Caco-2 (cell line): Measurements from ENCODE around the gene ERF. TPM values are rescaled to one million over a fixed set of nuclear protein-coding genes. Genes with fewer than 3 reads are reported as not detected.

Source experiments
- BruUV-seq: library from RNA; stranded (reverse); fragments of 400-500 nt; replicated peaks from 2 replicates; lab custom pipeline; 2021; lab: Mats Ljungman, UMichigan
- CTCF ChIA-PET: fragments of 300-600 bp; sonication (Branson Sonifier 250); formaldehyde crosslinking; loops from one replicate; lab custom pipeline; 2022; ENCODE audit warnings: antibody characterized with exemption; lab: Charles Lee
- POLR2A ChIA-PET: fragments of 300-600 bp; sonication (Branson Sonifier 250); formaldehyde crosslinking; loops from one replicate; lab custom pipeline; 2022; ENCODE audit warnings: antibody characterized with exemption; lab: Charles Lee
- DNase-seq, 2 experiments: peaks; one replicate each; pipeline versions ENCODE4 v3.0.0 to v3.0.0-alpha.2; 2020 to 2022
- H3K27me3 ChIP-seq: replicated peaks from 2 replicates; pipeline ENCODE4 v1.6.0; 2011; ENCODE audit warnings: low read length; ENCODE audit not compliant: control insufficient read depth, insufficient read depth
- H3K36me3 ChIP-seq: 2 replicates; pipeline ENCODE4 v1.5.1; 2011; ENCODE audit warnings: low read length; ENCODE audit not compliant: control insufficient read depth, insufficient read depth
- H3K4me1 ChIP-seq: fragments of 250-450 bp; sonication (Bioruptor Pico); 2 replicates; pipeline ENCODE4 v1.5.1; 2020; ENCODE audit warnings: mild to moderate bottlenecking
- H3K4me3 ChIP-seq: 2 replicates; pipeline ENCODE4 v1.5.1; 2011; ENCODE audit warnings: low read depth, mild to moderate bottlenecking, control low read depth, low read length
- H3K9me3 ChIP-seq: fragments of 250-450 bp; sonication (Bioruptor Pico); 2 replicates; pipeline ENCODE4 v1.5.1; 2020; ENCODE audit warnings: mild to moderate bottlenecking, moderate library complexity
- H3K27ac Mint-ChIP-seq: one replicate; pipeline ENCODE4 v1.8.0; 2022; ENCODE audit warnings: mixed read lengths; ENCODE audit not compliant: unreplicated experiment
- H3K27me3 Mint-ChIP-seq: one replicate; pipeline ENCODE4 v1.8.0; 2022; ENCODE audit warnings: mixed read lengths; ENCODE audit not compliant: insufficient read depth, unreplicated experiment
- H3K36me3 Mint-ChIP-seq: one replicate; pipeline ENCODE4 v1.8.0; 2022; ENCODE audit warnings: mild to moderate bottlenecking, mixed read lengths; ENCODE audit not compliant: insufficient read depth, unreplicated experiment
- H3K4me1 Mint-ChIP-seq: one replicate; pipeline ENCODE4 v1.8.0; 2022; ENCODE audit warnings: low read depth, mixed read lengths; ENCODE audit not compliant: unreplicated experiment
- H3K4me3 Mint-ChIP-seq: one replicate; pipeline ENCODE4 v1.8.0; 2022; ENCODE audit warnings: mild to moderate bottlenecking, moderate library complexity, mixed read lengths; ENCODE audit not compliant: unreplicated experiment
- H3K9me3 Mint-ChIP-seq: one replicate; pipeline ENCODE4 v1.8.0; 2022; ENCODE audit warnings: mixed read lengths; ENCODE audit not compliant: unreplicated experiment
- intact Hi-C: fragments of 100-400 bp; cut with micrococcal nuclease; formaldehyde crosslinking; loops from one replicate; pipeline ENCODE4 v1.10.0; 2022; ENCODE audit not compliant: unreplicated experiment
- total RNA-seq: library from RNA; stranded (reverse); gene quantifications from 2 replicates; pipeline ENCODE4 v1.2.3, GENCODE V29; 2022
- TF ChIP-seq, protein P1 (sequence below), 2 experiments: fragments of 200-600 bp in 1 of 2; IDR thresholded peaks; 1 replicate in 1 of 2; 2 replicates in 1 of 2; pipeline versions ENCODE4 v1.5.1 to v1.8.0; 2011 to 2022; ENCODE audit warnings: antibody characterized with exemption in 1 of 2, control low read depth in 1 of 2, inconsistent platforms in 1 of 2, low read depth in 1 of 2, low read length in 1 of 2, mild to moderate bottlenecking in 1 of 2, moderate library complexity in 1 of 2; ENCODE audit not compliant: insufficient read depth in 1 of 2, severe bottlenecking in 1 of 2, unreplicated experiment in 1 of 2

Gene ERF
- total RNA-seq, 1 experiment from 2014 or later, result 149 TPM

GRCh38 chr19:42203700-42204099 lies 51.2 kb downstream of the ERF start:
- no peak for DNase-seq
- Mint-ChIP-seq H3K9me3 (no peaks in the 10 kb centered on the region), H3K27me3 (no peaks in the 10 kb centered on the region), H3K4me1 (no peaks in the 10 kb centered on the region), H3K27ac (no peak overlapping the region), H3K36me3 (peaks cover 63% of the 10 kb centered on the region), H3K4me3 (no peak overlapping the region)
- no peaks in the 10 kb centered on the region for H3K27me3 ChIP-seq
- intact Hi-C loops, result no loop called here
- H3K4me1 ChIP-seq, result 0 out of 2 replicates have a peak, but pooled peaks cover 5% of the 10 kb centered on the region
- TF ChIP-seq, protein P1, sequence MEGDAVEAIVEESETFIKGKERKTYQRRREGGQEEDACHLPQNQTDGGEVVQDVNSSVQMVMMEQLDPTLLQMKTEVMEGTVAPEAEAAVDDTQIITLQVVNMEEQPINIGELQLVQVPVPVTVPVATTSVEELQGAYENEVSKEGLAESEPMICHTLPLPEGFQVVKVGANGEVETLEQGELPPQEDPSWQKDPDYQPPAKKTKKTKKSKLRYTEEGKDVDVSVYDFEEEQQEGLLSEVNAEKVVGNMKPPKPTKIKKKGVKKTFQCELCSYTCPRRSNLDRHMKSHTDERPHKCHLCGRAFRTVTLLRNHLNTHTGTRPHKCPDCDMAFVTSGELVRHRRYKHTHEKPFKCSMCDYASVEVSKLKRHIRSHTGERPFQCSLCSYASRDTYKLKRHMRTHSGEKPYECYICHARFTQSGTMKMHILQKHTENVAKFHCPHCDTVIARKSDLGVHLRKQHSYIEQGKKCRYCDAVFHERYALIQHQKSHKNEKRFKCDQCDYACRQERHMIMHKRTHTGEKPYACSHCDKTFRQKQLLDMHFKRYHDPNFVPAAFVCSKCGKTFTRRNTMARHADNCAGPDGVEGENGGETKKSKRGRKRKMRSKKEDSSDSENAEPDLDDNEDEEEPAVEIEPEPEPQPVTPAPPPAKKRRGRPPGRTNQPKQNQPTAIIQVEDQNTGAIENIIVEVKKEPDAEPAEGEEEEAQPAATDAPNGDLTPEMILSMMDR (IDR thresholded peaks at IDR 0.05; ENCODE audit: insufficient read depth in 1 of 2, low read depth in 1 of 2, low read length in 1 of 2, severe bottlenecking in 1 of 2, unreplicated experiment in 1 of 2), result no peak
- POLR2A ChIA-PET, result no interaction called here
- no peak overlapping the region for H3K4me3 ChIP-seq
- H3K36me3 ChIP-seq, result peaks cover 5% of the 10 kb centered on the region
- no peaks in the 10 kb centered on the region for H3K9me3 ChIP-seq
- CTCF ChIA-PET, result no interaction called here
- BruUV-seq, result no TSS peak

DNA sequence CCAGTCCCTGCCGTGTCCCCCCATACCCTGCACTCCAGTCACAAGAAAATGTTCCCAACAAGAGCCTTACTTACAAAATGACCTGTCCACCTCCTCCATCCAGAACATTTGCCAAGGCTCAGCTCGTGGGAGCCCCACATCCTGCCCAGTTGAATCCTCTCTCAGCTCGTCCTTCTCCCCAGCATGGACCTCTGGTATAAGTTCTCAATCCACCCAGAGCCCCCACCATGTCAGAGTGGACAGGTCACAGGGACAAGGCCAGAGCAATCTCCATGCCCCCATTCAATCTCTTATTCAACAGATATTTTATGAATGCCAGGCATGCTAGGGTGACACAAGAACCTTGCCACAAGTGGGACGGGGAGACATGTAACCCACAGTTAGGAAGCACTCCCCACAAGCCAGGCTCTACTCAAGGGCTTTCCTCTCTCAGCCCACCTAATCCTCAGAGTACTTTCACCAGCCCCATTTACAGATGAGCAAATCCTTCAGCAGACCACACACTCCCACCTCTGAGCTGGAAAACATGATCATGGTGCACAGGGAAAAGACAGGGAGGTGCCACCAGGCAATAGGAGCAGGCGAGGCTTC lies 52.5 kb downstream of the ERF start:
- Mint-ChIP-seq H3K27ac (no peak overlapping the region), H3K9me3 (no peaks in the 10 kb centered on the region), H3K4me1 (no peaks in the 10 kb centered on the region), H3K36me3 (peaks cover 60% of the 10 kb centered on the region), H3K27me3 (no peaks in the 10 kb centered on the region), H3K4me3 (no peak overlapping the region)
- ChIA-PET POLR2A (no interaction called here), CTCF (no interaction called here)
- no peak for DNase-seq
- Histone ChIP-seq H3K4me1 (0 out of 2 replicates have a peak, but pooled peaks cover 5% of the 10 kb centered on the region), H3K36me3 (peaks cover 5% of the 10 kb centered on the region), H3K9me3 (no peaks in the 10 kb centered on the region), H3K4me3 (no peak overlapping the region), H3K27me3 (no peaks in the 10 kb centered on the region)
- intact Hi-C loops, result no loop called here
- TF ChIP-seq, protein P1 (IDR thresholded peaks at IDR 0.05; ENCODE audit: insufficient read depth in 1 of 2, low read depth in 1 of 2, low read length in 1 of 2, severe bottlenecking in 1 of 2, unreplicated experiment in 1 of 2), result no peak
- no TSS peak for BruUV-seq

DNA sequence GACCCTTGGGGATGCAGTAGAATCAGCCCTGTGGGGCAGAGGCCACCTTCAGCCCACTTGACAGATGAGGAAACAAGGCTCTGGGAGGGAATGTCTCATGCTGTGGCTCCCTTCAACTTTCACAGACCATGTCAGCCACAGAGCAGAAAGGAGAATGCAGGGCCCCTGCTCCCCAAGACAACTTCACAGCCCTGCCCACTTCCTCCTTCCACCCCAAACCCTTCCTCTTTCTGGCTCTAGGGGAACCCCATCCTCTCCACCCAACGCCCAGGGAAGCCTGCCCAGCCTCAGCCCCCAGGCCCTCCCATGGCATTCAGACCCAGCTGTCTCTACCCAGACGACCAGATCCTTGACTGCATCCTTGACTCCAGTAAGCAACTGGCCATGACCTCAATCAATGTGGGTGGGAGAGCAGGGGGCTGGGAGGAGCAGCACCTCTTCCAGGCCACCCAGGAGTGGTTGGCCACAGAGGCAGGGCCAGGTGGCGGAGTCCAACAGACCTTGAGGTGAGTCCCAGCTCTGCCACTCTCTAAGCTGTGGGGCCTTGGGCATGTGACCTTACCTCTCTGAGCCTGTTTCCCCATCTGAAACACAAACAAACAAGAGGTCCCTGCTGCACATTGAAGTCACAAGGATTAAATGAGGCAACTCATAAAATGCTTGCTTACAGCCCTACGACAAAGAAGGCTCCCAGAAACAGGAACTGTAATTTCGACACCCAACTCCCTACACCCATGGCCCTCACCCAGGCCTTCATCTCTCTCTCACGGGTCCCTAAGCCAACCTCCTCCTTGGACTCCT lies 53.2 kb downstream of the ERF start:
- Histone ChIP-seq H3K27me3 (no peaks in the 10 kb centered on the region), H3K4me1 (no peaks in the 10 kb centered on the region), H3K36me3 (peaks cover 6% of the 10 kb centered on the region), H3K4me3 (no peak overlapping the region), H3K9me3 (no peaks in the 10 kb centered on the region)
- ChIA-PET POLR2A (no interaction called here), CTCF (no interaction called here)
- peaks cover 60% of the 10 kb centered on the region for H3K36me3 Mint-ChIP-seq
- no peak overlapping the region for H3K27ac Mint-ChIP-seq
- intact Hi-C loops, result no loop called here
- no peaks in the 10 kb centered on the region for H3K9me3 Mint-ChIP-seq
- no peak overlapping the region for H3K4me3 Mint-ChIP-seq
- no peak for DNase-seq
- no peaks in the 10 kb centered on the region for H3K4me1 Mint-ChIP-seq
- H3K27me3 Mint-ChIP-seq, result no peaks in the 10 kb centered on the region
- TF ChIP-seq, protein P1 (IDR thresholded peaks at IDR 0.05; ENCODE audit: insufficient read depth in 1 of 2, low read depth in 1 of 2, low read length in 1 of 2, severe bottlenecking in 1 of 2, unreplicated experiment in 1 of 2), result no peak
- no TSS peak for BruUV-seq
